Heart right ventricle (tissue), 16 donors: Measurements from ENCODE around the gene LRRC46. TPM values are rescaled to one million over a fixed set of nuclear protein-coding genes. Genes with fewer than 3 reads are reported as not detected.

Experiments
- ATAC-seq, 8 donors: fragments of 200-7000 bp; cut with Tn5 transposase; one replicate each; pipeline ENCODE4 v1.9.1; 2020; ENCODE audit warnings: mild to moderate bottlenecking in 8 of 8, moderate library complexity in 8 of 8, moderate number of reproducible peaks in 1 of 8
- DNase-seq, 2 donors: peaks; one replicate each; pipeline ENCODE4 v3.0.0-alpha.2; 2020
- H3K27ac ChIP-seq, 10 donors: fragments of 200-600 bp; sonication (generic) in 2 of 10; one replicate each; pipeline versions ENCODE4 v1.5.0 to v1.8.0; 2020 to 2022; ENCODE audit warnings: mild to moderate bottlenecking in 3 of 10
- H3K27me3 ChIP-seq, 7 donors: fragments of 200-600 bp; one replicate each; pipeline ENCODE4 v1.8.0; 2021 to 2022; ENCODE audit warnings: mild to moderate bottlenecking in 2 of 7
- H3K36me3 ChIP-seq, 9 donors: fragments of 200-600 bp; sonication (generic) in 1 of 9; one replicate each; pipeline versions ENCODE4 v1.5.0 to v1.8.0; 2020 to 2022; ENCODE audit warnings: mild to moderate bottlenecking in 2 of 9
- H3K4me1 ChIP-seq, 9 donors: fragments of 200-600 bp; sonication (generic) in 1 of 9; one replicate each; pipeline versions ENCODE4 v1.5.0 to v1.8.0; 2020 to 2022; ENCODE audit warnings: mild to moderate bottlenecking in 4 of 9
- H3K4me3 ChIP-seq, 10 donors: fragments of 200-600 bp; sonication (generic) in 2 of 10; one replicate each; pipeline versions ENCODE4 v1.5.0 to v1.8.0; 2020 to 2022; ENCODE audit warnings: mild to moderate bottlenecking in 7 of 10, moderate library complexity in 2 of 10
- H3K9me3 ChIP-seq, 11 donors: fragments of 200-600 bp in 10 of 11; sonication (generic) in 2 of 11; one replicate each; pipeline versions ENCODE4 v1.5.0 to v1.8.0; 2013 to 2022; ENCODE audit warnings: mild to moderate bottlenecking in 2 of 11, control low read depth in 1 of 11, moderate library complexity in 1 of 11
- WGBS, 2 donors: extraction: QIAGEN DNeasy Blood & Tissue Kit; methylation state at CpG; one replicate each; pipeline ENCODE4 v1.1.7; 2013; ENCODE audit warnings: inconsistent platforms in 1 of 2; 5-methylcytosine and 5-hydroxymethylcytosine counted together
- intact Hi-C, 10 donors: fragments of 100-400 bp; cut with DNase I; formaldehyde crosslinking; loops; one replicate each; pipeline versions ENCODE4 v1.11.1 to v1.14.2; 2022
- polyA plus RNA-seq, 2 donors: library from polyadenylated mRNA; stranded (reverse); fragments of 200-250 nt; gene quantifications; one replicate each; pipeline ENCODE4 v1.2.3, GENCODE V29; 2013
- total RNA-seq, 10 donors: library from RNA; stranded (reverse); fragmentation: NEBNext Ultra II Directional in 3 of 10; extraction: Animal tissue kit (Norgen Biotek cat#: 25700) in 3 of 10; gene quantifications; one replicate each; pipeline versions ENCODE4 v1.2.1 to v1.2.4, GENCODE V29; 2021 to 2023
- TF ChIP-seq, protein P1 (sequence below), 9 donors: fragments of 200-600 bp; sonication (generic) in 2 of 9; IDR thresholded peaks; one replicate each; pipeline versions ENCODE4 v1.5.0 to v1.8.0; 2021 to 2022; ENCODE audit warnings: antibody characterized with exemption in 9 of 9, mild to moderate bottlenecking in 5 of 9, moderate library complexity in 1 of 9
- donor health status: Arrhythmogenic right ventricular cardiomyopathy.
- donor health status: ischemic (EF 13 %, LVEDD 7.1; RV severe dilation, severe dysfunction).
- donor health status: healthy with polysubstance abuse.
- donor health status: DM: no; HTN: yes; CAD: no.
- donor health status: DM: no; HTN: no; CAD: no.
- donor health status: ischemic (EF 25% LVEDD 6.9; RV normal size, moderate dysfunction).
- donor health status: ischemic (EF 25% LVEDD 5.7; RV mildly dilated, moderate dysfunction).
- donor health status: healthy.
- donor health status: DM: yes; HTN: yes; CAD: no.
- donor health status: Ischemic cardiomyopathy.
- donor health status: ischemic (EF 35%, LVEDD 5.7; RV mildly dilated, moderate dysfunction).
- donor health status: nonischemic (EF 11% LVEDD 7.7; RV severe dilation, severe dysfunction).
- donor health status: DM: yes; HTN: yes; CAD: no.
- donor health status: PGD.
- donor health status: ischemic (EF 29% LVEDD 5.4; RV normal size, mild dysfunction).
- donor health status: nonischemic (EF 23%, LVEDD 6.1; RV moderate dilation, normal function).

The LRRC46 gene
- total and polyA plus RNA-seq, 12 donors = 0.14 to 0.95 (median 0.34) TPM; not detected in 3

DNA sequence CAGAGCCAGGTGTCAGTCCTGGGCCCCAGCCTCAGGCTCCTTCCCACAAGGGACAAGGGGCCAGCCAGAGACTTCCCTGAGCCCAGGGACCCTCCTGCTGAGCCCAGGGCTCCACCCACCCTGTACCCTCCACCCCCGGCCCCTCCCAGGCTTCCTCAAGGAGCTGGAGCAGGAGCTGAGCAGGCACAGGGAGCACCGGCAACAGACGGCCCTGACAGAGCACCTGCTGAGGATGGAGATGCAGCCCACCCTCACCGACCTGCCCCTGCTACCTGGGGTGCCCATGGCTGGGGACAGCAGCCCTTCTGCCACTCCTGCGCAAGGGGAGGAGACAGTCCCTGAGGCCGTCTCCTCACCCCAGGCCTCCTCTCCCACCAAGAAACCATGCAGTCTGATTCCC, 5.1 kb downstream of the LRRC46 start:
- Histone ChIP-seq H3K4me1 (peaks cover 0 to 56% (median 34%) of the 10 kb centered on the region in 9 donors), H3K9me3 (no peaks in the 10 kb centered on the region), H3K27ac (no peak overlapping the region), H3K27me3 (no peaks in the 10 kb centered on the region), H3K36me3 (peaks cover 0 to 37% (median 12%) of the 10 kb centered on the region in 9 donors), H3K4me3 (no peak overlapping the region)
- intact Hi-C loops = loop anchor here in 1 of 10 donors (10.0 kb wide), 1 partner anchor 268 kb away; the partner anchor contains the start of genes CBX1 and SNX11
- WGBS, 2 donors = 86 to 92% methylated on average over 6 of the region's 6 CpGs
- TF ChIP-seq, protein P1, sequence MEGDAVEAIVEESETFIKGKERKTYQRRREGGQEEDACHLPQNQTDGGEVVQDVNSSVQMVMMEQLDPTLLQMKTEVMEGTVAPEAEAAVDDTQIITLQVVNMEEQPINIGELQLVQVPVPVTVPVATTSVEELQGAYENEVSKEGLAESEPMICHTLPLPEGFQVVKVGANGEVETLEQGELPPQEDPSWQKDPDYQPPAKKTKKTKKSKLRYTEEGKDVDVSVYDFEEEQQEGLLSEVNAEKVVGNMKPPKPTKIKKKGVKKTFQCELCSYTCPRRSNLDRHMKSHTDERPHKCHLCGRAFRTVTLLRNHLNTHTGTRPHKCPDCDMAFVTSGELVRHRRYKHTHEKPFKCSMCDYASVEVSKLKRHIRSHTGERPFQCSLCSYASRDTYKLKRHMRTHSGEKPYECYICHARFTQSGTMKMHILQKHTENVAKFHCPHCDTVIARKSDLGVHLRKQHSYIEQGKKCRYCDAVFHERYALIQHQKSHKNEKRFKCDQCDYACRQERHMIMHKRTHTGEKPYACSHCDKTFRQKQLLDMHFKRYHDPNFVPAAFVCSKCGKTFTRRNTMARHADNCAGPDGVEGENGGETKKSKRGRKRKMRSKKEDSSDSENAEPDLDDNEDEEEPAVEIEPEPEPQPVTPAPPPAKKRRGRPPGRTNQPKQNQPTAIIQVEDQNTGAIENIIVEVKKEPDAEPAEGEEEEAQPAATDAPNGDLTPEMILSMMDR (IDR thresholded peaks at IDR 0.05) = no peak
- ATAC-seq (no peak), DNase-seq (no peak)

DNA sequence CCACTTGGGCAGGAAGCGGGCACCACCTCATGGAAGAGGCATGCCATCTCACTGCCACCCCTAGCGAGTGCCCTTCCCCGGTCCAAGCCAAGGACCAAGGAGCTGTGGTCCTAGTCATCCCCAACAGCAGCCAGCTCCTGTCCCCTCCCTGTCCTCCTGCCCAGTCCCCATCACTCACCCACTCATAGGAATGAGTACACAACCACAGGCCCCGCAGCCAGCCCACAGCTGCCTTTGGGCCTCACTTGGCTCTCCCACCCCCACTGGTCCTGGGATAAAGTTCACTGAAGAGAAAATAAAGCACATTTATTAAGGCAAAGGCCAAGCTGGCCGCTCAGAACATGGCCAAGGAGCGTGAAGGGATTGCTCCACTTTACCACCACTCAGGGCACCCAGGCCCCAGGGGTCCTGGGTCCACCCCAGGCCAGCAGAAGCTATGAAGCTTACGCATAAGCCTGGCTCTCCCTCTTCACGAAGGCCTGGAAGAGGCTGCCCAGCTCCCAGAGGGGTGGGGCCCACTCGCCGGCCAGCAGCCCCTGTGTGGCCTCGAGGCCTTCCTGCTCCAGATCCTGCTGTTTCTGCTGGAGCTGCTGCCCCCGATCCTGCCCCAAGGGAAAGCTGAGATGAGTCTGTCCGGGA, 6.0 kb downstream of the LRRC46 start:
- no peaks in the 10 kb centered on the region for H3K27me3 ChIP-seq
- DNase-seq (no peak), ATAC-seq (peak in 1 of 8 donors; percentile 19)
- peaks cover 0 to 37% (median 12%) of the 10 kb centered on the region in 9 donors for H3K36me3 ChIP-seq
- no peak overlapping the region for H3K4me3 ChIP-seq
- intact Hi-C loops = loop anchor here in 1 of 10 donors (10.0 kb wide), 1 partner anchor 267 kb away; the partner anchor contains the start of genes CBX1 and SNX11
- no peaks in the 10 kb centered on the region for H3K9me3 ChIP-seq
- TF ChIP-seq, protein P1 (IDR thresholded peaks at IDR 0.05) = no peak
- 57 to 62% methylated on average over 13 of the region's 13 CpGs for WGBS, 2 donors
- H3K4me1 ChIP-seq = peaks cover 0 to 54% (median 29%) of the 10 kb centered on the region in 9 donors
- H3K27ac ChIP-seq = peak overlapping the region in 2 of 10 donors; percentile 37 to 44

DNA sequence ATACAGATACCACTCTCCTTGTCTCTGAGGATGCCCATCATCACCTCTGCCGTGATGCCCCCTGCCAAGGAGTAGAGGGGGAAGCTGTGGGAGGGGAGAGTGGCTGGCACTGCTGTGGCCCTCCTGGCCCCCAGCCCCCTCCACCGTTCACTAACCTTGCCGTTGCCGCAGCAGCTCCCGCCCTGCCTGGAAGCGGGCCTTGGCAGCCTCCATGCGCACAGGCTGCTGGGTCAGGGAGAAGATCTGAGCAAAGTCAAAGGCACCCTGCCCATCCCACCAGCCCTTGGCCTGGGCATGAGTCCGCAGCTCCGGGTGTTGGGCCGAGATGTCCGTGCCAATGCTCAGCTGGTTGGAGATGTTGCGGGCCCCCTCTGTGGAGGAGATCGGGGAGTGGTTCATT, 7.2 kb downstream of the LRRC46 start:
- TF ChIP-seq, protein P1 (IDR thresholded peaks at IDR 0.05) = no peak
- H3K4me1 ChIP-seq = peaks cover 0 to 62% (median 29%) of the 10 kb centered on the region in 9 donors
- peaks cover 0 to 37% (median 12%) of the 10 kb centered on the region in 9 donors for H3K36me3 ChIP-seq
- no peak for DNase-seq
- WGBS, 2 donors = 91 to 94% methylated on average over 13 of the region's 13 CpGs
- intact Hi-C loops = loop anchor here in 1 of 10 donors (10.0 kb wide), 1 partner anchor 266 kb away; the partner anchor contains the start of genes CBX1 and SNX11
- no peak for ATAC-seq
- no peaks in the 10 kb centered on the region for H3K27me3 ChIP-seq
- no peak overlapping the region for H3K4me3 ChIP-seq
- H3K27ac ChIP-seq = peak overlapping the region in 1 of 10 donors; percentile 37
- no peaks in the 10 kb centered on the region for H3K9me3 ChIP-seq

DNA sequence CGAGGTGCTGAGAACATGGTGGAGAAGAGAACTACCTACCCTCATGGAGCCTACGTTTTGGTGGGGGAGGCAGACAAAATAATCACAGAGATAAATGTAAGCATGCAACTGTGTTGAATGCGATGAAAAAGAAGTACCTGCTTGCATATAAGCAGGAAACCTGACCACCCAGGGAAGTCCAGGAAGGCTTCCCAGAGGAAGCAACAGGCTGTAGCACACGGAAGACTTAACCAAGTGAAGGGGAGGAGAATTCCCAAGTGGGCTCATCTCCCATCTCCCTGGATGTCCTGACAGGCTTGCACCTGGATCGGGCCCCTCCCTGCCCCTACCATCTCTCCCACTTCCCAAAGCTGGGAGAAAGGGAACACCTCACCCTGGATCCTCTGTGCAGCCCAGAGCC, 7.6 kb downstream of the LRRC46 start:
- whole genome bisulfite sequencing, 2 donors = 92 to 93% methylated on average over 5 of the region's 5 CpGs
- H3K27ac ChIP-seq = no peak overlapping the region
- peaks cover 0 to 37% (median 12%) of the 10 kb centered on the region in 9 donors for H3K36me3 ChIP-seq
- ATAC-seq (no peak), DNase-seq (no peak)
- TF ChIP-seq, protein P1 (IDR thresholded peaks at IDR 0.05) = no peak
- H3K4me1 ChIP-seq = peaks cover 0 to 59% (median 26%) of the 10 kb centered on the region in 9 donors
- intact Hi-C loops = loop anchor here in 1 of 10 donors (10.0 kb wide), 1 partner anchor 266 kb away; the partner anchor contains the start of genes CBX1 and SNX11
- H3K27me3 ChIP-seq = peaks cover 0 to 2% (median 1%) of the 10 kb centered on the region in 7 donors
- no peaks in the 10 kb centered on the region for H3K9me3 ChIP-seq
- no peak overlapping the region for H3K4me3 ChIP-seq
